Hematopoietic multipotent progenitor cell treated with erythropoietin and hydrocortisone succinate and interleukin-3 and kit ligand, for 6 days (in vitro differentiated cells): ENCODE data around the gene VANGL1.

Experiments used
- DNase-seq: peaks from one replicate; pipeline ENCODE4 v3.0.0-alpha.2; 2015

The VANGL1 gene

DNA sequence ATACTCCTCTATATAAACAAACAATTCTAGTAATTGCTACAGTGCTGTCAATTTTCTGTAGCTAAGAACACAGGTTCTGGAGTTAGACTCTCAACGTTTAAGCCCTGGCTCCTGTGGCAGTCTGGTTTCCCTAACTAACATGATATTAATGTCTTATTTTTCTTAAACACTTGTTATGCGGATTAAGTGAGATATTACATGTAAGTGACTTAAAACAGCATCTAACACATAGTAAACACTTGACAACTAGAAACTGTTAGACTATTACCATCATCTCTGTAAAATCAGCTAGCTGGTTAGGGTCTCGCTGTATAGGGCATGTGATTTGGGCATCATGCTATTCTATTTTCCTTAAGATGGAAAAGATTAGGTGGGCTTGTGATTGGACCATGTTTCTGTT, 2.3 kb downstream of the VANGL1 start:
- DNase-seq = no peak

DNA sequence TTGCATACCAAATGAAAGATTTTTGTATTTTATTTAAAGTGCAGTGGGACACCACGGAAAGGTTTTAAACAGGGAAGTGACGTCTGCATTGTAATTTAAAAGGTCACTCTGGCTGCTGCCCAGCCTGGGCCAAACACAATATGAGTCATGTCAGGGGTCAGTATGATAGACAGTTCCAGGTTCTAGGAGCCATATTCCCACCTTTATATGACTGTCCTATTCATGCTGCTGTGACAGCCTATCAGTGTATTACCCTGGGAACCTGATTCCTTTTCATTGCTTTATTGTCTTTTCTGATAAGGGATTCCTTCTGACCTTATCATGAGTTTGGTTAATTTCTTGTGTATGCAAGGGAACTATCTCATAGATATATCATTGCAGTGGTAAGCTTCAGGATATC, 5.3 kb downstream of the VANGL1 start:
- no peak for DNase-seq

DNA sequence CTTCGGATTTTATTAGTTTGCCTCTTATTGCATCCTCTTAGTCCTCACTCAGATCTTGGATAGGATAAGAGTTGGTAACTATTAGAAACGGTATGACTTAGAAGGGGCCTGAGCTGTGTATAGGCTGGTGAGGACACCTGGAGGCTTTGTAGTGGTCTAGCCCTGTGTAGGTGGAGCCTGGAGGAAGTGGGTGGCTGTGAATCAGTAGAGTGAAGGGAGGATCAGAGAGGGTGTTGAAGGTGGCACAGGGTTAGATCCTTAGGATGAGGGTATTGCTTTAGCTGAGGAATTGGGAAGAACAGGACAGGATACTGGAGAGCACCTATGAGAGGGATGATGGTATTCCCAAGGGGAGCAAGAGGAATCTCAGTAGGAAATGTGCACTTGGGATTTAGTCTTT, 5.7 kb downstream of the VANGL1 start:
- no peak for DNase-seq

DNA sequence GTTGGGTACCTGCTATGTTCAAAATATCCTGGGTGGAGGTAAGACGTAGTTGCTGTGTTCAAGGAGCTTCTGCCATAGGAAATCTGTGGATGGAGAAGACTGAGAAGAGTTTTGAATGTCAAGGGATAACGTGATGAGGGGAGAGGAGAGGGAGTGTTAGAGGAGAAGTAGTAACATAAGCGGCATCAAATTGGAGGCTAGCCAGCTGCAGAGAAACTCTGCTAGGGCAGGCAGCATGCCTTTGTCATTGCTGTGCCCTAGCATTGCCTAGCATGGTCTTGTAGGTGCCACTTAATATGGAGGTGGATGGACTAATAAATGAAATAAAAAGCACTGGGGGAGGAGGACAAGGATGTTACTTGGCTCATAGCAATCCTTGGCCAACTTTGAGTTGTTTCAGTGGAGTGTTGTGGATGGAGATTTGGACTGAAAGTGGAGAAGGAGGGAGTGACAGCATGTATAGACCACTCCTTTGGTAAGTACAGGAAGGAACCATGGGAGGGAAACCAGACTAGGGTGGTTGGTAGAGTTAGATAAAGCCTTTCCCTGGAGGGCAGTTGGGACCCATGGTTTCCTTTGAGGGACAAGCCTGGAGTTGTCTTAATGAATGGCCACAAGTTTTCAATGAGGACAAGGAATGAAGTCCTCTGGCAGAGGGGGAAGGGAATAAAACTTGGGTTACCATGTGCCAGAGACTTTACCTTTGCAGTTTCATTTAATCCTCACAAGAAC, 6.3 kb downstream of the VANGL1 start:
- peak; percentile 69 for DNase-seq

DNA sequence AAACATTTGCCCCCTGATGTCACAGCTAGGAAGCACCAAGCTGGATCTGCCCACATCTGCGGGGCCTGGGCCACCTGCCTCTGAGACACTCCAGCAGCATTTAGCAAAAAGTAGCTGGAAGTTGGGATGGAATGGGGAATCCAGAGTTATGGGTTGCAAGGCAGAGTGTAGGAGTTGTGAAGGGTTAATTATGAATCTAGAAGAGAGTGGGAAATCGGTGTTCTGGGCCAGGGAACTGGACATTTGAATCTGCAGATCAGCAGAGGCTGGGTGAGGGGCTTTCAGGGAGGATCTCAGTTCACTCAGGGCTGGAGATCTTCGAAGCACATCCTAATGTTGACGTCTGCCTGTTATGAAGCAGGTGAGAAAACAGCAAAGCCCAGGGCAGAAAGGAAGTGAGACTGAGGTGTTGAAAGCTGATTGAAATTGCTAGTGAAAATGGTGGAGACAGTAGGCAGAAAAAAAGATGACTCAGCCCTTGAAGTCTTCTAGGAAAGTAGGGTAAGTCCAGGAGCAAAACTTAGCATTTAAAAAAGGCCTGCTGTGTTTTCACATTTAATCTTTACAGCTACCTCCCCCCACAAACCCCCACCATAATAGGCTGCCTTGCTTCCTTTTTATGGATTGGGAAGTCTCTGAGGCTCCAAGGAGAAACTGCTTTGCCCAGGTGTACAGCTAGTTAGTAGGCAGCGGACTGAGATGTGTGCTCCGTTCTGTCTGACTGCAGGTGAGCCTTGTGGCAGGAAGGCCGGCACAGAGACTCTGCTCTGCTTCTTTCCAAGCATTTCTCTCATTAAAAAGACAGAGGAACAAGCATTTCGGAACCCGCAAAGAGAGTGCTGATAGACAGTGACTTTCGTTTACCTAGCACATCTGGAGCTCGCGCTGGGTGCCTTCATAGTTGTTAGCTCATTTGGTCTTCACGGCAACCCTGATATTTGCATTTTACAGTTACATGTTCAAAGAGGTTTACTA, 7.2 kb downstream of the VANGL1 start:
- no peak for DNase-seq

DNA sequence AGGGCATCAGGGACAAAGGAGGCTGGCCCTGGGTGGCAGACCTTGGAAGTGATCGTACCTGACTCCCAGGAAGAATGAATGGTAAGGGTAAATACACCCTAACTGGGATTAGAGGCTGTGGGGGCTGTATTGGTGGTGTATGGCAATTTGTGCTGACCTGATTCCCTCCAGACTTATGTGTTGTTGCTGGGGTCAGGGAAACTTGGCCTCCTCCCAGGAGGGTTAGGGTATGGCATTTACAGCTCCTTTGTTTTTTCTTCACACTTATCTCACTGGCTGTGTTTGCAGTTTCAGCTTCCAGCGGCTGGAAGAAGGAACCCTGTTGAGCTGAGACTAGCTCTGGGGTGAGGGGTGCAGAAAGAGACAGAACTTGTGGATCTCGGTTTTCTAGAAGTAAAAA, 8.2 kb downstream of the VANGL1 start:
- peak; percentile 42 for DNase-seq

DNA sequence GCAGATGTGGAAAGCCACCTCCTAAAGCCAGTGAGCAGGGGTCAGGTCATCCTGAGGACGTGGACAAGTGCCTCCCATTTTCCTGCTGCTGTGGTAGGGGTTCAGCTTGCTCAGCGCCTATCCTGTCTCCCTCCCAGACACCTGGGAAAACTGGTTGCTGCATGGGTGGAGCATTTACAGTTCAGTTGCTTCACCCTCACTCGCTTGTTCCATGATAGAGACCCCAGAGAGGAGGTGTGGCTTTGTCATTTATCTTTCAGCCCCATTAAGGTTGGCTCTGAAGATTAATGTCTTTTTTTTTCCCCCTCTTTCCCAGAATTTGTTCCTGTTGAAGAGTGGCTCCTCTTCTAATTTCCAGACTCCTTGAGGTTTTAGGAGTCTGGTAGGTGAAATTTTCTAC, 9.2 kb downstream of the VANGL1 start:
- DNase-seq = peak; percentile 60

DNA sequence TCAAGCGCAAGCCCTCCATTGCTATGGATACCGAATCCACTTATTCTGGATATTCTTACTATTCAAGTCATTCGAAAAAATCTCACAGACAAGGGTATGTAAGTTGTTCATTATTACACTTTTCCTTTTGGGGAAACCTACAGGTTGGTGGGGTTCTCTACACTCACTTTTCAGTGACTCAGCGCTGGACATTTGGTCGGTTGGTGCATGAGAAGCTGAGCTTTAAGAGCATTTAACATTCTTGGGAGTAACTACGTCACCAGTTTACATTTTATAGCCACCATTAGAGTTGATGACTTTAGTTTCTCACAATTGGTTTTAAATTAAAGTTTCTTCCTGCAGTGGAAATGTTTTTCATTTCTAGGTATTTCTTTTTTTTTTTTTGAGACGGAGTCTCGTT, 9.6 kb downstream of the VANGL1 start:
- no peak for DNase-seq

DNA sequence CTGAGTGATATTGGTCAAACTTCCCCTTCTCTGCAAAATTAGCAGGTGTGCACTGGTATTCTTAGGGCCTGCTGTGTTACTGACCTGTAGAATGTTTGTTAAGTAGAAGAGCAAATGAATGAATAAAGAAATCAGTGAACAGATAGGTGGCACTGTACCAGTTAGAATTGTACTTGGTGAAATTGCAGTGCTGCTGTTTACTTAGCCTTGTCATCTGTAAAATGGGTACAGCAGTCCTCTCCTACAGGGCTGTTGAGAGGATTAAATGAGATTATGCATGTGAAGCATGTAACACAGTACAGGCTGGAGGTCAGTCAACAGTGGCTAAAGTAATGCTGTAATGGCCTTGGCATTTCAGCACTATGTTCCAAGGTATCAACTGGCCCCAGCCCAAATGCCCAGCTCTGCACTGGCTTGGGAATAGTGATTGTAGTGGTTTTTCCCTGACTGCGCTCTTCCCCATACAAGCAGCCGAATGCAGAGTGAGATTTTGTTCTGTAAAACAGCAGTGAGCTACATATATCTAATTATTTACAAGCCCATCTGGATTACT, 10.5 kb downstream of the VANGL1 start:
- no peak for DNase-seq

DNA sequence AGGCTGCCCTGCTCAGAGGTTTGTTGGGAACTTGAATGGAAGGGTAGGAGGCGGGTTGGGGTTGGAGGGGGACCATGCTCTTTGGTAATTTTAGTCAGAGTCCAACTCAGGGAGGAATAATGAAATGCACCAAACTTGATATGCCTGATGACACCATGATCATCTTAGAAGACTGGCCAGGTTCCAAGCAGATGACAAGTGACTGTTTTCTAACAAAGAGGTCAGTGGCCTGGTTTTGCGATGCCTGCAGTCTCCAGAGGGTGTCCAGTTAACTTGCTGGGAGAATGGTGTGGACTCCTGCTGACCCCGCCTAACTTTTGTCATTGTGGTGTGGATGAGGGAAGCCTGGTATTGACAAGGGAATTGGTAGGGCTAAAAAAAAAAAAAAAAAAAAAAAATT, 12.4 kb downstream of the VANGL1 start:
- DNase-seq = peak; percentile 63

DNA sequence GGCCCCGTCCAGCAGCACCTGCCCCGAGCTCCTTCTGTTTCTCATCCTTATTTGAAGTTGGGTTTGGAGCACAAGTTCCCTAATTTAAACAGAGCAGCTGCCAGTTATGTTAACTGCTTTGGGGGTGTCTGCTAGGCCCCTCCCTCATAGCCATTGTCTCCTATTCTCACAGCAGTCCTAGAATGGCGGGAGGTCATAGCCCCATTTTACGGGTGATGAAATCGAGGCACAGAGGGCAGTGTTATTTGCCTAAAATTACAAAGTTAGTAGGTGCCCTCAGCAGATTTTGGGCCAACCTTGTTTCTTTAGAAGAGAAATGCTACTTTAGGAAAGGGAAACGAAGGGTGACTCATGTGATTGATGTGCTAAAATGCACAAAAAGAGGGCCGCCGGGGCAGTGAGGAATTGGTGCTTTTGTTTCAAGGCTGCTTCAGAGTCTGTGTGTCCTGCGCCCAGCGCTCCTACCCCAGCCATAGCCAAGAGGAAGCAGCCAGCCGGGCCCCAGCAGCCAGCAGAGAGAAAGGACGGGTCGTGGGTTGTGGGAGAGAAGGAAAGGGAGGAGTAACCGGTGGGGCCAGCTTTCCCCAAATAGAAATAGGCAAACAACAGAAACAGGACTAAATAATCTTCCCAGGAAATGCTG, 13.0 kb downstream of the VANGL1 start:
- no peak for DNase-seq

DNA sequence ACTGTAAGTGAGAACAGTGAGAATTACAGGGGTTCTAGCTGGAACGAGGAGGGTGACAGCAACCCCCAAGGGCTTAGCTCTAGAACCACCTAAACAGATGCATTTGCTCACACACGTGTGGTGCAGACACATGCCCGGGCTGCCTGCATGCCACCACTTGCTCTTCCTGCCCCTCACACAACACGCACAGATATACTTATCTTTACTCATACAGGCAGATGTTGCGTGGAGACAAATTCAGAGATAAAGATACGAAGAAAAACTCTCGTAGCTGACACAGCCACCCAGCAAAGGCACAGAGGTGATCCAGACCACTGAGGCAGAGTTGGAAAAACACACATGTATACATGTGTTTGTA, 13.5 kb downstream of the VANGL1 start:
- peak; percentile 82 for DNase-seq

DNA sequence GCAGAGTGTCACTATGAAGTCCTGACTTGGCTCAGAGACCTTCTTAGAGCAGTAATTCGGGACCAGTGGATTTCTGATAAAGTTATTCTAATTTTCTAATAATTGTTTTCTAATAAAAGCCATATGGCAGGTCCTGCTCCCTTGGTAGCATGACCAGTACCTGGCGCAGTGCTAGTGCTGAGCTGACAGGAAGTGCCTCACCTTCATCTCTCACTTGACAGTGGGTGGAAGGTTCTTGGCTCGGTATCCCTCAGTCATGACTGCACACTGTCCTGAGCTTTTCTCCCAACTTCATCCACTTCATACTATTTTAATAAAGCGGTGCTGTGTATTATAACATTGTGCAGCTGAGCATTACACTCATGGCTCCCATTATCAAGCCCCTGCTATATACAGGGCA, 14.1 kb downstream of the VANGL1 start:
- no peak for DNase-seq

DNA sequence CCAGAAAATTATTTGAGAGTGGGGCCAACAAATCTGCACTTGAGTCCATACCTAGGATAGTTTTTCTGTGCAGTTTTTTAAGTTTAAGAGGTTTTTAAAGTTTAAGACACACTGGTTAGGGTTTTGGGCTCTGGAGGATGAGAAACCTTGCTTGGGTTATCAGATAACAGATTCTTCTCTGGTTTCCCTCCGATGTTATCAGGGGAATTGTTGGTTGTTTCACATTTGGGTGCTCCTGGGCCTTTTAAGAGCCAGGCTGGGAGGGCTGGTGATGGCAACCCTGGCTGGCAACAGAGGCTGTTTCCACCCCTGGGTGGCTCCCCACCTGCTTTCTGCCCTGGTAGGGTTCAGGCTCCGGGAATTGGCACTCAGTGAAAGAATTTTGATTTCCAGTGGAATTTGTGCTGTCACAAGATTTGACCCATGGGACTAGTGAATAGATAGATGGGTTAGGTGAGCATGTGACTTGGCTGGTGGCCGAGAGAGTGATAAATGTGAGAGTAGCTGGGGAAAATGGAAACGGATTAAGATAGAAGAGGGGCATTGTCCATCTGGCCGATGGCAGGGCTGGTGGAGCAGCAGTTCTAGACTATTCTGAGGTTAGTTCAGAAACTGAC, 14.8 kb downstream of the VANGL1 start:
- DNase-seq = no peak

DNA sequence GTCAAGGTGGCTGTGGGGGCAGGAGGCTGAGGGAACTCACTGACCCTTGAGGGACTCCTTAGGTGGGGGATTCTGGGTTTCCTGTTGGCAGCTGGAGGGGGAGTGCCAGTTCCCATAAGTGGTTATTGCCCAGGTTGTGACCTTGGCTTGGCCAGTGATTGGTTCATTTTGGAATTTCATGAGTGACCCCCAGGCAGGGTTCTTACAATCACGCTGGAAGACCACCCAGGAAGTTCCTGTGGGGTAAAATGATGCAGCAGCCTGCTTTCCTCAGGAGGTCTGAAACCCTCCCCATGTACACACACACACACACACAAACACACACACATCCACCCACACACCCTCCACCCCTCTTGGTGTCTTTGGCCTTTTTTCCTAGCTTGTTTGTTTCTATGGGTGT, 16.9 kb downstream of the VANGL1 start:
- no peak for DNase-seq

DNA sequence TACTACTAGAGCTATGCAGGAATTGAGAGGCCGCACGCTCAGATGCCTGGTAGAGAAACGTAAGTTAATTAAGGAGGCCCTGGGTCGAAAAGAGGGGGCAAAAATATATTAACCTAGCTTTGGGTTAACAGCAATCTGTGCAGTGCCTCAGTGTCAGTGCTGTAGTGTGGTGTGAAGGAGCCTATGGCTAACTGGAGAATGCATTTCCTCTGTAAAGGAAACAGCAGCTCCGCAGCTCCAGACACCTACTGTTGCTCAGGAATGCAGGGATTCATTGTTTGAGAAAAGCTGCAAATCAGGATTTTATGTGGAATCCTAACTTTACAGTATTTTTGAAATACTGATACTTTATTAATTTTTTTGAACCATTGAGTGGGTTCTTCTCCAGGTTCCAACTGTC, 18.4 kb downstream of the VANGL1 start:
- no peak for DNase-seq

DNA sequence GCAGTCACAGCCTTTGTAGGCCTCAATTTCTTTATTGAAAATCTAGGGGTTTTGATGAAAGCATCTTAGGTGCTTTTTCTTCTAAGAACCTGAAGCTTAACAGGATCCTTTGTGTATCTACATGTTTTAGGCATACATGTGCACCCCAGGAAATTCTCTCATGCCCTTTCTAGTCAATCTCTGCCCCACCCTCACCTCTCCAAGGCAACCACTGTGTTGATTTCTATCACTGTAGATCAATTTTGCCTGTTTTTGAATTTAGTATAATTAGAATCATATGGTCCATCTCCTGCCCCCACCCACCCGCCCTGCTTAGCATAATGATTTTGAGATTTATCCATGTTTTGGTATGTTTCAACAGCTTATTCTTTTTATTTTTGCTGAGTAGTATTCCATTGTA, 19.4 kb downstream of the VANGL1 start:
- DNase-seq = no peak

DNA sequence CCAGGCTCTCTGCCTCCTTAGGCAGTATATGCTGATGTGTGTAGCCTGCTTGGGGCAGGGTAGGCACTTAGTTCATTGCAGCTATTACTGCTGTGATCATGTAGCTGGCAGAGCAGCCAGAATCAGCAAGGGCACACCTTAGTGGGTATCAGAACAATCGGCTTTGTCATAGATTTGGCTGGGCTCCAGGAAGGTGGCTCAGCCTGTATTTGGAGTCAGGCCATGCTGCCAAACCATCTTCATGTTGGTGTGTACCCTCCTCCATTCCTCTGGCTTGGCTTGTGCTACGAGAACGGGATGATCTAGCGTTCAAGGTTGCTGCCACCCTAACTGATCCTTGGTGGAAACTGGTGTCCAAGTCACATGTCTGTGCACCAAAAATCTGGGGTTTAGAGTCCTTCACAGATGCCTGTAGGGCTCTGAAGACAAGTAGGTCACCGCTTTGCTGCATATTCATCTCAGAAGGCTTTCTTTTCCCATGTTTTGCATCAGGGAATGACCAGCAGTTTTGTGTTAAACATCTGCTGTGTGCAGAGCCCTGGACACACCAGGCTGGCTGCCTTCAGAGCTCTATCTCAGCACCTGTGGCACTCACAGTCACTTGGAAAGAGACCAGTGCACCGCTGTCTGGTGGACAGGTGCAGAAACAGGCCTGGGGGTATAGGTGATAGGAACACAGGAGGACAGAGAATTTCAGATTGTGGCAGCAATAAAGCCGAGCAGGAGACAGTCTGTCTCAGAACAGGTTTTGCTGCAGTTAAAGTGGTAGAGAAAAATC, 23.7 kb downstream of the VANGL1 start:
- no peak for DNase-seq

DNA sequence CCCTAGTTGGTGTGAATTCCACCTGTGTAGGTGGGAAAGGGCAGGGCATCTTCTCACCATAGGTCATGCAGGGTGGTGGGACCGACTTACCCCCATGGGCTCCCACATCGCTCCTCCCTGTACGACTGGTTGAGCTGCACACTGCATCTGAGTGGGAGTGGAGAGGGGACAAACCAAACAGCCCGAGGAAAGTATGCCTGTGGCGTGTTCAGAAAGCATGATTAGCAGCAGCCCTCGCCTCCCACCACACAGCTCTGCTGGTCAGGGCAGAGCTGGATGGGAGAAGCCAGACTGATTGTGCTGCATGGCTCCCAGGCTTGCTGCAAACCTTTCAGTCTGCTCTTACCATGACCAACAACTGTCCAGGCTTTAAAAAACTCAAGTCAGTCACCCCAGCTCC, 24.4 kb downstream of the VANGL1 start:
- DNase-seq = no peak

DNA sequence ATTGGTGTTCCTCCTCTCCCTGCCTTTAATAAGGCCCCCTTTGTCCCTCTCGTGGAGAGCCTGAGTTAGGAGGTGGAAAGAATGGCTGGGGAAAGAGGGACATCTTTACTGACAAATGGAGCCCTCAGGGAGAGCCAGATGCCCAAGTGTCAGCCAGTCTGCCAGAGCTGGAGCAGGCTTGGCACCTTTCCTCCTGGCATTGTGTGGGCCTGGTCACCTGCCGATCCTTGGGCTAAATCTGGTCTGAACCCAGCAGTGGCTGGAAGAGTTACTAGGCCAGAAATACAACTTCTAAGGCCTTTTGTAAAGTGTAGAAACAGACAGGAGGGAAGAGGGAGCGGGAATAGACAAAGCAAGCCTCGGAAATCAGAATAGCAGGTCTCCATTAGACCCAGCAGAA, 24.9 kb downstream of the VANGL1 start:
- DNase-seq = no peak

DNA sequence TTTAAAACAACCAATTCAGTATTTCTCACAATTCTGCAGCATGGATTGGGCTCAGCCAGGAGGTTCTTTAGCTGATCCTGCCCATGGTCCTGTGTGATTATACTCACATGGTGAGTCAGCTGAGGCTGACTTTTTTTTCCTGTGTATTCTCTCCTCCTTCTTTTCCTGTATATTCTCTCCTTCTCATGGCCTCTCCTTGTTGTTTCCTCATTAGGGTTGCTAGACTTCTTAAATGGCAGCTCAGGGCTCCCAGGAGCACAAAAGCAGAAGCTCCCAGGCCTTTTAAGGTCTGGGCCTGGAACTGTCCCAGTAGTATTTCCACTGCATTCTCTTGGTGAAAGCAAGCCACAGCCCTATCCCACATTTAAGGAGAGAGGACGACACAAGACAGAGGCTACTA, 26.8 kb downstream of the VANGL1 start:
- no peak for DNase-seq

DNA sequence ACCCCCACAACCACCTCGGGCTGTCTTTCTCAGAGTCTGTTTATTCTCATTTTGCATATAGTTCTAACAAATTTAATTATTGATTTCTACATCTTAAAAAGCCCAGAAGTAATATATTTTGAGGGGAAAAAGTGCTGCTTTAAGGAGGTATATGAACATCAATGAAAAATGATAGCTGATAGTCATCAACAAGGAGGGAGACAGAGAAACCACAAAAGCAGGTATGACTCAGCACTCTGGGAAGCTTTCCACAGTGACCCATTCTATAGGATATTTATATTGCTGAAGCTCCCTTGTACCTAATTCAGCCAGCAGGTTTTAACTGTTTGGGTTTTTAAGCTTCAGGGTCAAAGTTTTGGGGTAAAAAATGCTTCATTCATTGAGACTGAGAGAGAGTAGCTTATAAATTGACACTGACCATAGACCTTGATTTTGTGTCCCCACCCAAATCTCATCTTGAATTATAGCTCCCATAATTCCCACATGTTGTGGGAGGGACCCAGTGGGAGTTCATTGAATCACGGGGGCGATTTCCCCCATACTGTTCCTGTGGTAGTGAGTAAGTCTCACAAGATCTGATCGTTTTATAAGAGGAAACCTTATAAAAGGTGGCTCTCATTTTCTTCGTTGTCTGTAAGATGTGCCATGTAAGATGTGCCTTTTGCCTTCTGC, 27.4 kb downstream of the VANGL1 start:
- DNase-seq = peak; percentile 62
